Muscle of leg (tissue), 11 donors: ENCODE data around the gene RHOB. TPM values are rescaled to one million over a fixed set of nuclear protein-coding genes. Genes with fewer than 3 reads are reported as not detected.
"Not testable (repeated sequence)": the region's sequence is repeated elsewhere in the genome, so short reads cannot be mapped to it uniquely, and the experiment has no call there.

ENCODE experiments used
- DNase-seq: peaks from one replicate; pipeline ENCODE4 v3.0.0; 2013
- H3K27ac ChIP-seq: one replicate; pipeline ENCODE4 v1.5.1; 2013; ENCODE audit warnings: mild to moderate bottlenecking, low read length, control low read depth
- H3K27me3 ChIP-seq: one replicate; pipeline ENCODE4 v1.6.1; 2013; ENCODE audit warnings: low read length; ENCODE audit not compliant: control insufficient read depth, insufficient read depth
- H3K36me3 ChIP-seq: one replicate; pipeline ENCODE4 v1.6.1; 2013; ENCODE audit warnings: low read length; ENCODE audit not compliant: control insufficient read depth, insufficient read depth
- H3K4me1 ChIP-seq: one replicate; pipeline ENCODE4 v1.6.1; 2013; ENCODE audit warnings: low read length; ENCODE audit not compliant: control insufficient read depth, insufficient read depth
- H3K4me3 ChIP-seq: one replicate; pipeline ENCODE4 v1.5.1; 2013; ENCODE audit warnings: low read length, control low read depth
- H3K9me3 ChIP-seq: replicated peaks from 2 replicates; pipeline ENCODE4 v1.6.1; 2013; ENCODE audit warnings: low read depth, low read length; ENCODE audit not compliant: control insufficient read depth
- WGBS: methylation state at CpG from one replicate; pipeline ENCODE4 v1.1.5; 2013; ENCODE audit warnings: missing lambda C conversion rate; ENCODE audit not compliant: insufficient coverage; 5-methylcytosine and 5-hydroxymethylcytosine counted together
- polyA plus RNA-seq, 8 donors: library from polyadenylated mRNA; unstranded; fragments of 120-200 nt; gene quantifications; one replicate each; pipeline versions ENCODE4 v1.2.1 to v1.2.3, GENCODE V29; 2013; ENCODE audit warnings: inconsistent platforms in 1 of 8, low replicate concordance in 1 of 8; ENCODE audit not compliant: insufficient read length in 8 of 8, insufficient read depth in 1 of 8
- total RNA-seq: library from RNA; stranded (reverse); fragments of 120-200 nt; gene quantifications from one replicate; pipeline ENCODE4 v1.2.4, GENCODE V29; 2013

The RHOB gene
- total and polyA plus RNA-seq, 9 donors, result 90.9 to 174 (median 135) TPM

- WGBS, result 58% methylated on average over 9 of the region's 14 CpGs
These were observed 43.7 kb downstream of the RHOB start for GRCh38 chr2:20490300-20491181.

GRCh38 chr2:20491739-20492531 is 45.1 kb downstream of the RHOB start:
- Histone ChIP-seq H3K9me3 (no peaks in the 10 kb centered on the region), H3K4me1 (peaks cover 38% of the 10 kb centered on the region), H3K27ac (no peak overlapping the region), H3K36me3 (no peaks in the 10 kb centered on the region), H3K4me3 (no peak overlapping the region), H3K27me3 (peaks cover 7% of the 10 kb centered on the region)
- WGBS, result 53% methylated on average over 7 of the region's 15 CpGs
- DNase-seq, result no peak

More at GRCh38 chr2:20490300-20491181, 43.7 kb downstream of the RHOB start:
- Histone ChIP-seq H3K27ac (no peak overlapping the region), H3K4me3 (no peak overlapping the region), H3K36me3 (no peaks in the 10 kb centered on the region), H3K4me1 (peaks cover 30% of the 10 kb centered on the region), H3K27me3 (peaks cover 7% of the 10 kb centered on the region), H3K9me3 (no peaks in the 10 kb centered on the region)
- peak; percentile 79 for DNase-seq

GRCh38 chr2:20493095-20493494 is 46.2 kb downstream of the RHOB start:
- WGBS, result 100% methylated on average over 1 of the region's 3 CpGs
- H3K9me3 ChIP-seq, result not testable (repeated sequence)

GRCh38 chr2:20494241-20494640 is 47.4 kb downstream of the RHOB start:
- Histone ChIP-seq H3K4me3 (no peak overlapping the region), H3K27me3 (peaks cover 2% of the 10 kb centered on the region), H3K4me1 (peaks cover 28% of the 10 kb centered on the region), H3K9me3 (no peaks in the 10 kb centered on the region), H3K36me3 (no peaks in the 10 kb centered on the region), H3K27ac (no peak overlapping the region)
- WGBS, result no CpG with 5 or more reads among the region's 1 CpG
- no peak for DNase-seq

More at GRCh38 chr2:20493095-20493494, 46.2 kb downstream of the RHOB start:
- H3K4me1 ChIP-seq, result peaks cover 35% of the 10 kb centered on the region
- not testable (repeated sequence) for H3K27ac ChIP-seq, H3K27me3 ChIP-seq, H3K4me3 ChIP-seq, DNase-seq, H3K36me3 ChIP-seq

GRCh38 chr2:20496076-20496872 is 49.4 kb downstream of the RHOB start:
- DNase-seq, result peak; percentile 51
- WGBS, result 57% methylated on average over 8 of the region's 10 CpGs
- no peak overlapping the region for H3K27ac ChIP-seq
- H3K36me3 ChIP-seq, result no peaks in the 10 kb centered on the region
- peaks cover 2% of the 10 kb centered on the region for H3K27me3 ChIP-seq
- no peaks in the 10 kb centered on the region for H3K9me3 ChIP-seq
- H3K4me1 ChIP-seq, result peaks cover 19% of the 10 kb centered on the region
- H3K4me3 ChIP-seq, result no peak overlapping the region

GRCh38 chr2:20496942-20497341 is 50.1 kb downstream of the RHOB start:
- H3K4me1 ChIP-seq, result peaks cover 16% of the 10 kb centered on the region
- peaks cover 2% of the 10 kb centered on the region for H3K27me3 ChIP-seq
- H3K4me3 ChIP-seq, result no peak overlapping the region
- no peak overlapping the region for H3K27ac ChIP-seq
- DNase-seq, result no peak
- 68% methylated on average over 10 of the region's 11 CpGs for WGBS
- H3K9me3 ChIP-seq, result no peaks in the 10 kb centered on the region
- H3K36me3 ChIP-seq, result no peaks in the 10 kb centered on the region

Other genes starting within 250 kb of the RHOB start
- gene SDC1, start 221.9 kb upstream of the RHOB start, total RNA-seq, result 8.4 TPM
- gene SDC1, start 221.9 kb upstream of the RHOB start, polyA plus RNA-seq, result 10 to 100 TPM in 7 of 8 donors, 1 to 10 TPM in 1; 6.3 to 37.9 (median 15.1) TPM
- 40.5 TPM for gene PUM2, start 96.2 kb upstream of the RHOB start, total RNA-seq
- gene PUM2, start 96.2 kb upstream of the RHOB start, polyA plus RNA-seq, result 10 to 100 TPM; 46.9 to 69.6 (median 55.9) TPM
- 9.8 TPM for gene HS1BP3, start 204.0 kb downstream of the RHOB start, total RNA-seq
- 10 to 100 TPM in 4 of 8 donors, 1 to 10 TPM in 4; 7.1 to 11.5 (median 9.8) TPM for gene HS1BP3, start 204.0 kb downstream of the RHOB start, polyA plus RNA-seq
- gene GDF7, start 220.1 kb downstream of the RHOB start, total RNA-seq, result 0.62 TPM
- under 1 TPM; 0.29 to 0.81 (median 0.55) TPM for gene GDF7, start 220.1 kb downstream of the RHOB start, polyA plus RNA-seq